Endothelial cell of umbilical vein (primary cell): Measurements from ENCODE around the gene NCOA6.

Experiments used
- CTCF ChIP-seq, 2 donors: IDR thresholded peaks; 1 replicate in 1 of 2; 2 replicates in 1 of 2; pipeline ENCODE4 v1.5.1; 2011; ENCODE audit warnings: low read length in 2 of 2, mild to moderate bottlenecking in 2 of 2, moderate library complexity in 2 of 2, control low read depth in 1 of 2, inconsistent platforms in 1 of 2, low read depth in 1 of 2; ENCODE audit not compliant: insufficient read depth in 1 of 2; ENCODE audit errors: extremely low read depth in 1 of 2
- EZH2 ChIP-seq: IDR thresholded peaks from 2 replicates; pipeline ENCODE4 v1.6.1; 2012; ENCODE audit warnings: borderline replicate concordance, low read depth, mild to moderate bottlenecking, moderate library complexity, low read length, inconsistent platforms; ENCODE audit not compliant: severe bottlenecking
- FOS ChIP-seq: IDR thresholded peaks from 2 replicates; pipeline ENCODE4 v1.6.1; 2011; ENCODE audit warnings: mild to moderate bottlenecking, low read length, moderate library complexity, borderline replicate concordance; ENCODE audit not compliant: insufficient read depth
- JUN ChIP-seq: IDR thresholded peaks from 2 replicates; pipeline ENCODE4 v1.6.1; 2011; ENCODE audit warnings: borderline replicate concordance, low read depth; ENCODE audit not compliant: insufficient read length, insufficient read depth
- MAX ChIP-seq: IDR thresholded peaks from 2 replicates; pipeline ENCODE4 v1.6.1; 2011; ENCODE audit not compliant: insufficient read depth, insufficient read length
- POLR2A ChIP-seq: IDR thresholded peaks from 2 replicates; pipeline ENCODE4 v1.6.1; 2012; ENCODE audit warnings: low read depth, mild to moderate bottlenecking, control low read depth, low read length
- POLR2AphosphoS5 ChIP-seq: IDR thresholded peaks from 2 replicates; pipeline ENCODE4 v1.6.1; 2012; ENCODE audit warnings: low read depth, mild to moderate bottlenecking, control low read depth, low read length, moderate library complexity; ENCODE audit not compliant: insufficient read depth

GRCh38 chr20:34747479-34747878 is 78.0 kb downstream of the NCOA6 start:
- TF ChIP-seq CTCF (IDR thresholded peaks at IDR 0.05; ENCODE audit: extremely low read depth in 1 of 2, insufficient read depth in 1 of 2, low read depth in 1 of 2, low read length in 2 of 2) (no peak), POLR2AphosphoS5 (no peak), POLR2A (no peak), EZH2 (no peak), JUN (no peak), MAX (no peak), FOS (no peak)
